Measurements from ENCODE around the gene LGMN.

GRCh38 chr14:92794547-92794941, 46.1 kb upstream of the LGMN start:
- TF ChIP-seq, protein P1, sequence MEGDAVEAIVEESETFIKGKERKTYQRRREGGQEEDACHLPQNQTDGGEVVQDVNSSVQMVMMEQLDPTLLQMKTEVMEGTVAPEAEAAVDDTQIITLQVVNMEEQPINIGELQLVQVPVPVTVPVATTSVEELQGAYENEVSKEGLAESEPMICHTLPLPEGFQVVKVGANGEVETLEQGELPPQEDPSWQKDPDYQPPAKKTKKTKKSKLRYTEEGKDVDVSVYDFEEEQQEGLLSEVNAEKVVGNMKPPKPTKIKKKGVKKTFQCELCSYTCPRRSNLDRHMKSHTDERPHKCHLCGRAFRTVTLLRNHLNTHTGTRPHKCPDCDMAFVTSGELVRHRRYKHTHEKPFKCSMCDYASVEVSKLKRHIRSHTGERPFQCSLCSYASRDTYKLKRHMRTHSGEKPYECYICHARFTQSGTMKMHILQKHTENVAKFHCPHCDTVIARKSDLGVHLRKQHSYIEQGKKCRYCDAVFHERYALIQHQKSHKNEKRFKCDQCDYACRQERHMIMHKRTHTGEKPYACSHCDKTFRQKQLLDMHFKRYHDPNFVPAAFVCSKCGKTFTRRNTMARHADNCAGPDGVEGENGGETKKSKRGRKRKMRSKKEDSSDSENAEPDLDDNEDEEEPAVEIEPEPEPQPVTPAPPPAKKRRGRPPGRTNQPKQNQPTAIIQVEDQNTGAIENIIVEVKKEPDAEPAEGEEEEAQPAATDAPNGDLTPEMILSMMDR (conservative IDR thresholded peaks at IDR 0.05; ENCODE audit: low read length): no peak
- no peak for TF ChIP-seq EZH2phosphoT487 (IDR thresholded peaks at IDR 0.05; ENCODE audit: borderline replicate concordance)
